ENCODE data around the gene NUTF2.
"Not testable (repeated sequence)": the region's sequence is repeated elsewhere in the genome, so short reads cannot be mapped to it uniquely, and the experiment has no call there.

NUTF2 gene

DNA sequence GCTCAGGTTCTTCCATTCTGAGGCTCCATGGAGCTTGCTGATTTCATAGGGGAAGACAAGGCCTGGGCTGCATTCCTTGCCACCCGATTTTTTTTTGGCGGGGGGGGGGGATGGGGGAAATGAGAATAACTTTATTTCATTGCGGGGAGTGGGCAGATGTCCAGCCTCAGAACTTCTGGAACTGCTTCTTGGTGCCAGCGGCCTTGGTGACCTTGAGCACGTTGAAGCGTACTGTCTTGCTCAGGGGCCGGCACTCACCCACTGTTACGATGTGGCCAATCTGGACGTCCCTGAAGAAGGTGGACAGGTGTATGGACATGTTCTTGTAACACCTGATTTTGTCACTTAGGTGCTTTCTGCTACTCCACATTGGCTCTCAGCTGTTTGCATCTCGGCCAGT is 9.1 kb downstream of the NUTF2 start:
- no peaks in the 10 kb centered on the region for H3K27me3 ChIP-seq (ENCODE audit: low read depth, low read length)
- H3K4me3 ChIP-seq (ENCODE audit: low read depth in 1 of 2, low read length in 2 of 2), result no peak overlapping the region
- H3K36me3 ChIP-seq (ENCODE audit: control insufficient read depth in 1 of 2, insufficient read depth in 2 of 2, low read length in 2 of 2), result peaks cover 0 to 11% of the 10 kb centered on the region in 2 donors
- H3K9me3 ChIP-seq (ENCODE audit: control insufficient read depth in 1 of 2, low read length in 2 of 2), result no peaks in the 10 kb centered on the region
- H3K27ac ChIP-seq (ENCODE audit: low read length), result no peak overlapping the region
- H3K4me1 ChIP-seq (ENCODE audit: control insufficient read depth in 1 of 2, insufficient read depth in 2 of 2, low read length in 2 of 2), result peaks cover 8 to 31% of the 10 kb centered on the region in 2 donors

DNA sequence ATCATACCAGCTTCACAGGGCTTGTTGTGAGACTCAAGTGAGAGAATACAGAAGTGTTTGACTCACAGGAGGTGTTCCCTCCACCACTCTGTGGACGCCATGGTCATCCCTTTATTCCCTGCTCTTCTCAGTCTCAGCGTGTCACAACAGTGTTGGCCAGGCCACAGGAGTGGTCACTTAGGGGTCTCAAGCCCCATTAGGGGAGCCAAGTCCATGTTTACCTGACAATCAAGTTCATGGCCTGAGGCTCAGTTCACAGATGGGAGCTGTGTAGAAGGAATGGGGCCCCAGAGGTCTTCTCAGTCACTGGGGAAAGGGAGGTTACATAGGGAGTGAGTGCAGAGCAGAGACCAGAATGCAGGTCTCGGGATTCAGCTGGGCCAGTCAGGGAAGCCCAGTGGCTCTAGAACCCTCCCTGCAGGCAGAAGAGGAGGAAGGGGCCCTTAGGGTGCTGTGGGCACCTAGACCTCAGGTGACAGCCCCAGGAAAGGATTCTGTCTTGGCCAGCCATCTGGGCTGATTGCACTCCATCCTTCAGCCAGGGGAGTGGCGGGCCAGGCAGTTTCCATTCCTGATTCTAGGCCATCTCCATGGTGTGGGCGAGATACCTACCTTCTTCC is 10.3 kb downstream of the NUTF2 start:
- H3K27ac ChIP-seq (ENCODE audit: low read length), result peak overlapping the region; percentile 47
- no peaks in the 10 kb centered on the region for H3K27me3 ChIP-seq (ENCODE audit: low read depth, low read length)
- H3K4me1 ChIP-seq (ENCODE audit: control insufficient read depth in 1 of 2, insufficient read depth in 2 of 2, low read length in 2 of 2), result peaks cover 8 to 39% of the 10 kb centered on the region in 2 donors

DNA sequence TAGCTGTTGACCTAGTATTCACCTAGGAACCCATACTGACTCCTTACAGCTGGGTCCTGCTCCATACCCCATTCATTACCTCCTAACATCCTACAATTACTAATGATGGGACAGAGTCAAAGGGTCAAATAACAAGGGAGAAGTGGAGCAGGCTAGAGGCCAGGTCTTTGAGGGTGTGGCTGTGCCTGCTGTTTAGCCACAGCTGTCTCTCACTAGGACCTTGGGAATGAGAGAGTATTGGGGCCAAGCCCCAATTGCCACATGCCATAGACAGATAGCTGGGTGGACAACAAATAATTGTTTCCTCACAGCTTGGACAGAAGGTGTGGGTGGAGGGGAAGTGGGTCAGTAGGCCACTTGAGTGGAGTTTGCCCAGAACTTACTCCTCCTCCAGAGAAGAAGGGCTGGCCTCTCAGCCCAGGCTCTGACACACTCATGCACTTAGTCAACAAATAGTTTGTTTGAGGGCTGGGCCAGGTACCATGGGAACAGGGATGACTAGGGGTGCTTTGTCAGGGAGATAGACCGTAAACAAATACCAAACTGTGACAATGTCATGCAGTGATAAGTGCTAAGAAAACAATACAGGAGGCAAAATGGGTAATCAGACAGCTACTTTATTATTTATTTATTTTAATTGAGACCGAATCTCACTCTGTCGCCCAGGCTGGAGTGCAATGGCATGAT is 11.0 kb downstream of the NUTF2 start:
- Histone ChIP-seq H3K4me3 (ENCODE audit: low read depth in 1 of 2, low read length in 2 of 2) (no peak overlapping the region), H3K9me3 (ENCODE audit: control insufficient read depth in 1 of 2, low read length in 2 of 2) (no peaks in the 10 kb centered on the region)

More for the DNA sequence above, 10.3 kb downstream of the NUTF2 start:
- Histone ChIP-seq H3K4me3 (ENCODE audit: low read depth in 1 of 2, low read length in 2 of 2) (no peak overlapping the region), H3K36me3 (ENCODE audit: control insufficient read depth in 1 of 2, insufficient read depth in 2 of 2, low read length in 2 of 2) (peaks cover 0 to 15% of the 10 kb centered on the region in 2 donors), H3K9me3 (ENCODE audit: control insufficient read depth in 1 of 2, low read length in 2 of 2) (no peaks in the 10 kb centered on the region)

DNA sequence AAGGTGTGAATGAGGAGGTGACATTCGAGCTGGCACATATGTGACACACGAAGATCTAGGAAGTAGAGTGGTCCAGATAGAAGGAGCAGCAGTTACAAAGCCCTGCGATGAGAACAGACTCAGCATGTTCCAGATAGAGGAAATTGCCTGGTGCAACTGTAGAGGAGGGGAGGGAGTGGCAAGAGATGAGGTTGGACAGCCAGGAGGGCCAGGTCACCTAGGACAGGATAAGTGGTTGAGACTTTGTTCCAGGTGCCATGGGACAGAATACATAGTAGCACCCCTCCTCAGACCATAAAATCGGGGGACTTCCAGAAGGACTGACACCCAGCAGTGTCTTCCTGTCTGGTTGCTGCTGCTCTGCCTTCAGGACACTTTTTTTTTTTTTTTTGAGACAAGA is 11.8 kb downstream of the NUTF2 start:
- Histone ChIP-seq H3K27ac (ENCODE audit: low read length) (peak overlapping the region; percentile 61), H3K4me1 (ENCODE audit: control insufficient read depth in 1 of 2, insufficient read depth in 2 of 2, low read length in 2 of 2) (peaks cover 8 to 50% of the 10 kb centered on the region in 2 donors), H3K9me3 (ENCODE audit: control insufficient read depth in 1 of 2, low read length in 2 of 2) (no peaks in the 10 kb centered on the region), H3K4me3 (ENCODE audit: low read depth in 1 of 2, low read length in 2 of 2) (no peak overlapping the region), H3K36me3 (ENCODE audit: control insufficient read depth in 1 of 2, insufficient read depth in 2 of 2, low read length in 2 of 2) (peaks cover 0 to 15% of the 10 kb centered on the region in 2 donors), H3K27me3 (ENCODE audit: low read depth, low read length) (no peaks in the 10 kb centered on the region)

More for the DNA sequence above, 11.0 kb downstream of the NUTF2 start:
- Histone ChIP-seq H3K4me1 (ENCODE audit: control insufficient read depth in 1 of 2, insufficient read depth in 2 of 2, low read length in 2 of 2) (peaks cover 8 to 45% of the 10 kb centered on the region in 2 donors), H3K27me3 (ENCODE audit: low read depth, low read length) (no peaks in the 10 kb centered on the region), H3K36me3 (ENCODE audit: control insufficient read depth in 1 of 2, insufficient read depth in 2 of 2, low read length in 2 of 2) (peaks cover 0 to 15% of the 10 kb centered on the region in 2 donors), H3K27ac (ENCODE audit: low read length) (peak overlapping the region; percentile 61)

DNA sequence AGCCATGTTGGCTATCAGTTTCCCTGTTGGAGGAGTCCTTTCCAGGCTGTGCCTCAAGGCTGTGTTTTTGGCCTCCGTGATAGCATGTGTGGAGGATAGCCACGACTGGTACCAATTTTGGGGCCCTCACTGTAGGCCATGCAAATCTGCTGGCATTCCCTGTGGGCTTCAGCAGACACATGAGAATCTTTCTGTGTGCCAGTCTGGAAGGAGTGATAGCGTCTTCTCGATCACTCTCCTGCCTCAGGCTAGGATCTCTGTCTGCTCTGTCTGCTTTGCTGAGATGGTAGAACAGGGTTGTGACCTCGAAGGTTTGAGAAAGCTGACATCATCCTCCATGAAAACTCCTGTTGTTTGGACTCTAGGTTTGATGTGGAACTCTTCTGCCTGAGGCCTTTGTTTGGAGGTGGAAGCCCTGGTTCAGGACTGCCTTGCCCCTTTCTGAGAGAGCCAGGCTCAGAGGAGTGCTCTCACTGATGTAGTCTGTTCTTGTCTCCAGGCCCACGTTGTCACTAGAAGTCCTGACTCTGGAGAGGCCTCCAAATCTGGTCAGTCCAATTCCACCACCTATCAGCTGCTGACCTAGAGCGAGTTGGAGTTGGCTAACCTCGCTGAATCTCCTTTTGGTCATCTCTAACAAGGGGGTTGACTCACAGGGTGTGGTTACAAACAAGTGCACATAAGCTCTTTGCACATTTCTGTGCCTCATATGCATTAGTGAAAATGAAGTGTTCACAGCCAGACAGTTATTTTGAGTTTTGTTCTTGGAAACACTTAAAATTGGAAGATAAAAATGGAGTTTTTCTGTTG is 14.1 kb downstream of the NUTF2 start:
- Histone ChIP-seq H3K4me3 (ENCODE audit: low read depth in 1 of 2, low read length in 2 of 2) (no peak overlapping the region), H3K4me1 (ENCODE audit: control insufficient read depth in 1 of 2, insufficient read depth in 2 of 2, low read length in 2 of 2) (peaks cover 8 to 52% of the 10 kb centered on the region in 2 donors), H3K9me3 (ENCODE audit: control insufficient read depth in 1 of 2, low read length in 2 of 2) (no peaks in the 10 kb centered on the region), H3K27me3 (ENCODE audit: low read depth, low read length) (no peaks in the 10 kb centered on the region), H3K27ac (ENCODE audit: low read length) (peak overlapping the region; percentile 58), H3K36me3 (ENCODE audit: control insufficient read depth in 1 of 2, insufficient read depth in 2 of 2, low read length in 2 of 2) (peaks cover 0 to 25% of the 10 kb centered on the region in 2 donors)

DNA sequence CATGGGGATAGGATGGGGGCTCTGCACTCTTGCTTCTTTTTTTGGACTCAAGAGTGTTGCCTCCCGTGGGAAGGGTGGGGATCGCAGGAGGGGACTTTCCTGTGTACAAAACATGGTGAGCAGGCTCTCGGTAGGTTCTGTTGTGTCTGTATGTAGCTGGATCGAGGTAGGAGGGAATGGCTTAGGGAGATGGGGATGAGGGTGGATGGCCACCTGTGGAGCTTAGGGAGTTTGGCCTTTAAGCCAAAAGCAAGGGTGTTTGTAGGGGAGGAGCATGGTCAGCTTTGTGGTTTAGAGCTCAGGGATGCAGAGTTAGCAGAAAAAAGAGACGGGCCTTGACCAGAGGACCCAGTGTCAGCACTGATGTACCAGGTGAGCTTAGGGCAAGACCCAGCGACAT is 15.1 kb downstream of the NUTF2 start:
- Histone ChIP-seq H3K4me3 (ENCODE audit: low read depth in 1 of 2, low read length in 2 of 2) (no peak overlapping the region), H3K27me3 (ENCODE audit: low read depth, low read length) (no peaks in the 10 kb centered on the region), H3K4me1 (ENCODE audit: control insufficient read depth in 1 of 2, insufficient read depth in 2 of 2, low read length in 2 of 2) (peaks cover 8 to 45% of the 10 kb centered on the region in 2 donors), H3K36me3 (ENCODE audit: control insufficient read depth in 1 of 2, insufficient read depth in 2 of 2, low read length in 2 of 2) (peaks cover 0 to 31% of the 10 kb centered on the region in 2 donors), H3K9me3 (ENCODE audit: control insufficient read depth in 1 of 2, low read length in 2 of 2) (no peaks in the 10 kb centered on the region), H3K27ac (ENCODE audit: low read length) (peak overlapping the region; percentile 58)

DNA sequence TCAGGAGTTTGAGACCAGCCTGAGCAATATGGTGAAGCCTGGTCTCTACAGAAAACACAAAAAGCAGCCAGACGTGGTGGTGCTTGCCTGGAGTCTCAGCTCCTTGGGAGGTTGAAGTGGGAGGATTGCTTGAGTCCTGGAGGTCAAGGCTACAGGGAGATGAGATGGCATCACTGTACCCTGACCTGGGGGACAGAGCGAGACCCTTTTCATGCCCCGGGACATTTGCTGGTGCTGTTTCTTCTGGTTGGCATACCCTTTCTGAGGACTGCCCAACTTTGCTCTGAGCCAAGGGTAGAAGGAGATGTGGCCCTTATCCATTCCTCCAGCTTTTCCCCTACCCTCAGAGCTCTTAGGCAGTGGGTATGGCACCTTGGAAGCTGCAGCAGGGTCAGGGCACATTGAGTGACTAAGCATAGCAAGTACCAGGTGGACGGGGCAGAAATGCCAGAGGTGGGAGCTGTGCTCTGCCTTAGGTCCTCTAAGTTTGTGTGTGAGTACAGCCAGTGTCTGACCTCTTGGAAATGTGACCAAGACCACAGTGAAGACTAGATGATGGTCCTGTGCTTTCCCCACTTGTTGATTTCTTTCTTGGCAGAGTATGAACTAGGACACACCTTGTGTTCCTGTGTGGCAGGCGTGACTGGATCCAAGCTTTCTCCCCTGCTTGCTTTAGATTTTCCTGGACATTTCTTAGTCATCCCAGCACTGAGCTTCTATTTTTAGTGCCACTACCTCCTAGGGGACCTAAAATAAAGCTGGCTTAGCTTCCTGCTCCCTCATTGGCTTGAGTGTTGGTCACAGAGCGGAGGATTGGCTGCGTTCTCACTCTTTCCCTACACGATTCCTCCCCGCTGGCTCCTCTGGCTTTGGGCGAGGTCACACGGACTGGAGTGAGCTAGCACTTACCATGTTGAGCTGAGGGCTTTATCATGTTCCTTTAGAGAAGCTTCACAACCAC is 16.2 kb downstream of the NUTF2 start:
- Histone ChIP-seq H3K36me3 (ENCODE audit: control insufficient read depth in 1 of 2, insufficient read depth in 2 of 2, low read length in 2 of 2) (peaks cover 0 to 38% of the 10 kb centered on the region in 2 donors), H3K27me3 (ENCODE audit: low read depth, low read length) (no peaks in the 10 kb centered on the region), H3K9me3 (ENCODE audit: control insufficient read depth in 1 of 2, low read length in 2 of 2) (no peaks in the 10 kb centered on the region), H3K27ac (ENCODE audit: low read length) (peak overlapping the region; percentile 64), H3K4me1 (ENCODE audit: control insufficient read depth in 1 of 2, insufficient read depth in 2 of 2, low read length in 2 of 2) (peaks cover 0 to 35% of the 10 kb centered on the region in 2 donors), H3K4me3 (ENCODE audit: low read depth in 1 of 2, low read length in 2 of 2) (peak overlapping the region in 1 of 2 donors; percentile 14)

DNA sequence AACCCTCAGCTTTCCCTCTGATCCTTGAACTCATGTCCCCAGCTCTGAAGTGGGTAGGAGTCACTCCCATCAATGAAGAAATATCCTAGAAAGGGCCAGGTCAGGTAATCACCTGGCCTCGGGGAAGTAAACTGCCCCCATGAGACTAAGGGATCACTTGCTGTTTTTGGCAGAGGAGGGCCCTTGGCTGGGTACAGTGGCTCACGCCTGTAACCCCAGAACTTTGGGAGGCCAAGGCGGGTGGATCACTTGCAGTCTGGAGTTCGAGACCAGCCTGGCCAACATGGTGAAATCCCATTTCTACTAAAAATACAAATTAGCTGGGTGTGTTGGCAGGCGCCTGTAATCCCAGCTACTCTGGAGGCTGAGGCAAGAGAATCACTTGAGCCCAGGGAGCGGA is 17.3 kb downstream of the NUTF2 start:
- H3K27ac ChIP-seq (ENCODE audit: low read length), result peak overlapping the region; percentile 64
- H3K4me1 ChIP-seq (ENCODE audit: control insufficient read depth in 1 of 2, insufficient read depth in 2 of 2, low read length in 2 of 2), result peaks cover 0 to 25% of the 10 kb centered on the region in 2 donors
- H3K36me3 ChIP-seq (ENCODE audit: control insufficient read depth in 1 of 2, insufficient read depth in 2 of 2, low read length in 2 of 2), result peaks cover 7 to 43% of the 10 kb centered on the region in 2 donors
- not testable (repeated sequence) for H3K9me3 ChIP-seq (ENCODE audit: control insufficient read depth in 1 of 2, low read length in 2 of 2); H3K4me3 ChIP-seq (ENCODE audit: low read depth in 1 of 2, low read length in 2 of 2); H3K27me3 ChIP-seq (ENCODE audit: low read depth, low read length)

DNA sequence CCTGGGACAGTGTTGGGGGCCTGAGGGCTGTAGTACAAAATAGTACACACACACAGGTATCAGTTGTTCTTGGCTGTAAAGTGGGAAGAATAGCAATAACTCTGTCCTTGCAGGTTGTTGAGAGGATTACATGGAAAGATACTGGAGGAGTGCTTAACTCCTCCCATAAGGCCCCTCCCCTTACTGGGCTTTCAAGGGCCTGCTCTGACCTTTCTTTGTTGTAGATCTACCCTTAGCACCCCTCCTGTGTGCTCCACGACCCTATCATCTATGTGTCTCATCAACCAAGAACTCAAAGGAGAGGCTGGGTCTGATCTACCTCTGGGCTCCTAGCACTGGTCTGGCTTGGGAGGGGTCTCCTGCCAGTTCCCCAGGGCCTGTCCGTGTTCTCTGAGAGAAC is 17.9 kb downstream of the NUTF2 start:
- Histone ChIP-seq H3K9me3 (ENCODE audit: control insufficient read depth in 1 of 2, low read length in 2 of 2) (no peaks in the 10 kb centered on the region), H3K36me3 (ENCODE audit: control insufficient read depth in 1 of 2, insufficient read depth in 2 of 2, low read length in 2 of 2) (peaks cover 7 to 45% of the 10 kb centered on the region in 2 donors), H3K27ac (ENCODE audit: low read length) (no peak overlapping the region), H3K4me3 (ENCODE audit: low read depth in 1 of 2, low read length in 2 of 2) (no peak overlapping the region), H3K27me3 (ENCODE audit: low read depth, low read length) (no peaks in the 10 kb centered on the region), H3K4me1 (ENCODE audit: control insufficient read depth in 1 of 2, insufficient read depth in 2 of 2, low read length in 2 of 2) (peaks cover 0 to 25% of the 10 kb centered on the region in 2 donors)

DNA sequence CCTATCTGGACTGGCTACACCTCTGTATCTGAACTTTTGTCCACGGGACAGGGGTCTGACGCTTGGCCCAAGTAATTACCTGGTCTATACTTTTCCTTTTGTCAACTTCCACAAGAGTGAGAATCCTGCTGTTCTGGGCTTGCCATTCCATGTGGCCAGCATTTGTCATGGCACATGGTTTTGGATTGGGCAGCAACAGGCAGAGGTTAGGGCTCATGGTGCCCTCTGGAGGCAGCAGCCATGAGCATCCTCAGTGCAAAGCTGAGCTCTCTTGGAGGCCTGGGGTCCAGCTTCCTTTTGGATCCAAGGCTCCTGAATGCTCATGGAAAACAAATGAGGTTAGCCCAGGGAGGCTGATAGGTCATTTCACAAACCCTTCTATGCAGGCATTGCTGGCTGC is 18.6 kb downstream of the NUTF2 start:
- H3K4me1 ChIP-seq (ENCODE audit: control insufficient read depth in 1 of 2, insufficient read depth in 2 of 2, low read length in 2 of 2), result peaks cover 0 to 25% of the 10 kb centered on the region in 2 donors
- H3K36me3 ChIP-seq (ENCODE audit: control insufficient read depth in 1 of 2, insufficient read depth in 2 of 2, low read length in 2 of 2), result peaks cover 12 to 51% of the 10 kb centered on the region in 2 donors
- H3K27me3 ChIP-seq (ENCODE audit: low read depth, low read length), result no peaks in the 10 kb centered on the region
- no peak overlapping the region for H3K27ac ChIP-seq (ENCODE audit: low read length)
- H3K4me3 ChIP-seq (ENCODE audit: low read depth in 1 of 2, low read length in 2 of 2), result no peak overlapping the region
- no peaks in the 10 kb centered on the region for H3K9me3 ChIP-seq (ENCODE audit: control insufficient read depth in 1 of 2, low read length in 2 of 2)

Measured in muscle layer of duodenum (tissue), 2 donors.